ENCODE data around the gene BRD2. TPM values are rescaled to one million over a fixed set of nuclear protein-coding genes. Genes with fewer than 3 reads are reported as not detected.

Gene BRD2
- total RNA-seq, 1 experiment from 2014 or later = 157 TPM

DNA sequence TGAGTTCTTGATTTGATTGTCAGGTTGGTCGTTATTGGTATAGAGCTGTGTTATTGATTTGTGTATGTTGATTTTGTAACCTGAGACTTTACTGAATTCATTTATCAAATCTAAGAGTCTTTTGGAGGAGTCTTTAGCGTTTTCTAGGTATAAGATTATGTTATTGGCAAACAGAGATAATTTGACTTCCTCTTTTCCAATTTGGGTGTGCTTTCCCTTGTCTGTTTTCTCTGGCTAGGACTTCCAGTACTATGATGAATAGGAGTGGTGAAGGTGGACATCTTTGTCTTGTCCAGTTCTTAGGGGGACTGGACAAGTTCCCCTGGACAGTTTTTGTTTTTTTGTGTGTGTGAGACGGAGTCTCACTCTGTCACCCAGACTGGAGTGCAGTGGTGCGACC is 23.6 kb downstream of the BRD2 start:
- BruUV-seq (replicated peaks) = no TSS peak
- H2AFZ ChIP-seq = no peak overlapping the region
- no peaks in the 10 kb centered on the region for H3K79me2 ChIP-seq (ENCODE audit: low read depth)
- no peaks in the 10 kb centered on the region for H3F3A ChIP-seq (ENCODE audit: insufficient read depth, low read depth)
- H3K36me3 ChIP-seq (ENCODE audit: low read depth) = no peaks in the 10 kb centered on the region
- no peak for DNase-seq
- no peak overlapping the region for H3K4me2 ChIP-seq
- CTCF ChIA-PET = interaction anchor here (0.6 to 0.7 kb wide), 2 partner anchors 58 to 125 kb away, joined by 3 to 4 read pairs; no protein-coding TSS in a partner anchor
- no peaks in the 10 kb centered on the region; the same call in 1 of the 2 replicates for H4K20me1 ChIP-seq (ENCODE audit: insufficient read depth)
- no peak overlapping the region for H3K4me3 ChIP-seq
- no peak overlapping the region for H3K27ac ChIP-seq
- H3K4me1 ChIP-seq (replicated peaks; ENCODE audit: insufficient read depth) = no peaks in the 10 kb centered on the region
- POLR2A ChIA-PET (ENCODE audit: unreplicated experiment) = no interaction called here
- no peaks in the 10 kb centered on the region for H3K9me2 ChIP-seq (ENCODE audit: insufficient read depth)
- H3K9me3 ChIP-seq (ENCODE audit: insufficient read depth, low read depth) = no peaks in the 10 kb centered on the region
- H3K27me3 ChIP-seq (ENCODE audit: insufficient read depth, low read depth) = peaks cover 58% of the 10 kb centered on the region
- intact Hi-C loops (cut with micrococcal nuclease; ENCODE audit: unreplicated experiment) = no loop called here
- TF ChIP-seq, protein P1, sequence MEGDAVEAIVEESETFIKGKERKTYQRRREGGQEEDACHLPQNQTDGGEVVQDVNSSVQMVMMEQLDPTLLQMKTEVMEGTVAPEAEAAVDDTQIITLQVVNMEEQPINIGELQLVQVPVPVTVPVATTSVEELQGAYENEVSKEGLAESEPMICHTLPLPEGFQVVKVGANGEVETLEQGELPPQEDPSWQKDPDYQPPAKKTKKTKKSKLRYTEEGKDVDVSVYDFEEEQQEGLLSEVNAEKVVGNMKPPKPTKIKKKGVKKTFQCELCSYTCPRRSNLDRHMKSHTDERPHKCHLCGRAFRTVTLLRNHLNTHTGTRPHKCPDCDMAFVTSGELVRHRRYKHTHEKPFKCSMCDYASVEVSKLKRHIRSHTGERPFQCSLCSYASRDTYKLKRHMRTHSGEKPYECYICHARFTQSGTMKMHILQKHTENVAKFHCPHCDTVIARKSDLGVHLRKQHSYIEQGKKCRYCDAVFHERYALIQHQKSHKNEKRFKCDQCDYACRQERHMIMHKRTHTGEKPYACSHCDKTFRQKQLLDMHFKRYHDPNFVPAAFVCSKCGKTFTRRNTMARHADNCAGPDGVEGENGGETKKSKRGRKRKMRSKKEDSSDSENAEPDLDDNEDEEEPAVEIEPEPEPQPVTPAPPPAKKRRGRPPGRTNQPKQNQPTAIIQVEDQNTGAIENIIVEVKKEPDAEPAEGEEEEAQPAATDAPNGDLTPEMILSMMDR (conservative IDR thresholded peaks at IDR 0.05) = no peak
- no peak for TF ChIP-seq EZH2 (IDR thresholded peaks at IDR 0.05; ENCODE audit: low read depth)

DNA sequence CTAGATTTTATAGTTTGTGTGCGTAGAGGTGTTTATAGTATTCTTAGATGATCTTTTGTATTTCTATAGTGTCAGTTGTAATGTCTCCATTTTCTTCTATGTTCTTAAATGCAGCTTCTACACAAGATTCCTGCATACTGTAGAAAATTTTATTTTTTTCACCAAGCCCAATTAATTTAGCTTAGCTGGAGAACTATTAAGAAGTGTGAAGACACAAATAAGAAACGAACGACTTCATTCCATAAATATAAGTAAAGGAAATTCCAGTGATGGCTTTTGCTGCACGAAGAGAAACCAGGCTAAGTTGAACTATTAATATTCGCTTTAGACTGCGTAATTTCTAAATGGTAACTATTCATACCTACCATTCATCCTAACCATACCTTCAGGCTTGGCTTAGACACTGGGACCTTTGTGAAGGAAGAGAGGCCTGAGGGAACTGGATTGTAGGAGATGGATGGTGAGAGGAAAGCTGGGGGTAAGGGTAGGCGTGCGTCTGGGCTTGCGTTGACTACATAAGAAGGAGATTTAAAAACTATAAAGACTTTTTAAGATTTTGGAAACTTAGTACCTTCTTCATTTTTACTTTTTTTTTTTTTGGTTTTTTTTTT is 25.1 kb downstream of the BRD2 start:
- no peaks in the 10 kb centered on the region for H3K79me2 ChIP-seq (ENCODE audit: low read depth)
- BruUV-seq (replicated peaks) = no TSS peak
- no peaks in the 10 kb centered on the region for H3K4me1 ChIP-seq (replicated peaks; ENCODE audit: insufficient read depth)
- no peak overlapping the region for H2AFZ ChIP-seq
- intact Hi-C loops (cut with micrococcal nuclease; ENCODE audit: unreplicated experiment) = no loop called here
- POLR2A ChIA-PET (ENCODE audit: unreplicated experiment) = no interaction called here
- TF ChIP-seq EZH2 (IDR thresholded peaks at IDR 0.05; ENCODE audit: low read depth) = no peak
- TF ChIP-seq, protein P1 (conservative IDR thresholded peaks at IDR 0.05) = no peak
- H3K27ac ChIP-seq = no peak overlapping the region
- no peak overlapping the region for H3K4me3 ChIP-seq
- peaks cover 58% of the 10 kb centered on the region for H3K27me3 ChIP-seq (ENCODE audit: insufficient read depth, low read depth)
- H3K4me2 ChIP-seq = no peak overlapping the region
- DNase-seq = no peak
- CTCF ChIA-PET = interaction anchor here (0.7 kb wide), 2 partner anchors 125 to 138 kb away, joined by 3 to 11 read pairs; no protein-coding TSS in a partner anchor
- H4K20me1 ChIP-seq (ENCODE audit: insufficient read depth) = no peaks in the 10 kb centered on the region; the same call in 1 of the 2 replicates
- no peaks in the 10 kb centered on the region for H3K9me2 ChIP-seq (ENCODE audit: insufficient read depth)
- no peaks in the 10 kb centered on the region for H3K36me3 ChIP-seq (ENCODE audit: low read depth)
- H3F3A ChIP-seq (ENCODE audit: insufficient read depth, low read depth) = no peaks in the 10 kb centered on the region
- no peaks in the 10 kb centered on the region for H3K9me3 ChIP-seq (ENCODE audit: insufficient read depth, low read depth)

DNA sequence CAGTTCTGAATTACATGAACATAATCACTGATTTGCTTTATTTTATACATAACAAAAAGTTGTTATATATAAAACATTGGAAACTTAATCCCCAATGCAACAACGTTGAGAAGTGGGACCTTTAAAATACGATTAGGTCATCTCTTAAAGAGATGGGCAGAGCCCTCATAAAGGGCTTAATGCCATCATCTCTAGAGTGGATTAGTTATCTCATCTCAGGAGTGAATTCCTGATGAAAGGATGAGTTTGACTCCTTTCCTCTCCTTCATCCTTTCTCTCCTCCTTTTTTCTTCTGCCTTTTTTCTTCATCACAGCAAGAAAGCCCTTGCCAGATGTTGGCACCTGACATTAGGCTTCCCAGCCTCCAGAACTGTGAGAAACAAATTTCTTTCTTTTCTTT is 27.1 kb downstream of the BRD2 start:
- Histone ChIP-seq H3F3A (ENCODE audit: insufficient read depth, low read depth) (no peaks in the 10 kb centered on the region), H3K27me3 (ENCODE audit: insufficient read depth, low read depth) (peaks cover 57% of the 10 kb centered on the region)
- CTCF ChIA-PET = no interaction called here

More for the DNA sequence above, 27.1 kb downstream of the BRD2 start:
- Histone ChIP-seq H3K9me3 (ENCODE audit: insufficient read depth, low read depth) (no peaks in the 10 kb centered on the region), H3K79me2 (ENCODE audit: low read depth) (no peaks in the 10 kb centered on the region), H3K9me2 (ENCODE audit: insufficient read depth) (no peaks in the 10 kb centered on the region), H4K20me1 (ENCODE audit: insufficient read depth) (no peaks in the 10 kb centered on the region; the same call in 1 of the 2 replicates), H3K36me3 (ENCODE audit: low read depth) (no peaks in the 10 kb centered on the region), H3K4me3 (no peak overlapping the region), H3K4me2 (no peak overlapping the region), H3K4me1 (replicated peaks; ENCODE audit: insufficient read depth) (no peaks in the 10 kb centered on the region), H3K27ac (no peak overlapping the region), H2AFZ (no peak overlapping the region)
- intact Hi-C loops (cut with micrococcal nuclease; ENCODE audit: unreplicated experiment) = no loop called here
- POLR2A ChIA-PET (ENCODE audit: unreplicated experiment) = no interaction called here
- TF ChIP-seq, protein P1 (conservative IDR thresholded peaks at IDR 0.05) = no peak
- TF ChIP-seq EZH2 (IDR thresholded peaks at IDR 0.05; ENCODE audit: low read depth) = no peak
- no peak for DNase-seq
- BruUV-seq (replicated peaks) = no TSS peak

Measured in PC-9 (cell line).